ENCODE results near the gene AHNAK.
"Not testable (repeated sequence)": the region's sequence is repeated elsewhere in the genome, so short reads cannot be mapped to it uniquely, and the experiment has no call there.

AHNAK gene

DNA sequence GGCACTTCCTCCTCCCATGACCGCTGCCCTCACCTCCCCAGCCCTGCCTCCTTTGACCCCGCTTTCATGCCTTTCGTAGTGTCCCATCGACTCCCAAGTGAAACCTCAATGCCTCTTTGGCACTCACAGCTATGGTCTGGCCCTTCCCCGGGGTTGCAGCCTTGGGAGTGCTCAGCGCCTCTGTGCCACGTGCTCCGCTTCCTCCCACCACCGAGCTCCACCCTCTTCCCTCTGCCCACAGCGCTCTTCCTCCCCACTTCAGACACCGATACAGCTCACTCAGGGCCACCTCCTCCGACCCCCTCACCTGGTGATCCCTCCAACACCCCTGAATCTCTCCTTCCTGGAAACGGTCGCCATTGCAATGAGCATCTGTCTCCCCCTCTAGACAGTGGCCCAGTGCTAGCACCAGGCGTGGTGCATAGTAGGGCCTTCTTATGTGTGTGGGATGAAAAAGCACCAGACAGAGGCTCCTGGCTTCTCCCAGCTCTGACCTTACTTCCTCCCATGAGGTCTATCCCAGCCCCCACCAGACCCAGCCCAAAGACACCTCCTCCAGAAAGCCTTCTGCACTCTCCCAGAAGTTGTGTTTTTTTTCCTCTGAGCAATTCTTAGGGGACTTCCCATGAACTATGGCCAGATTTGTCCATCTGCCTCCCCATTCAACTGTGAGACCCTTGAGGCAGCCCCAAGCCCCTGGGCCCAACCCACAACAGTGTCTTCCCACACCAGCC is 144.2 kb downstream of the AHNAK start:
- no peak for DNase-seq

- DNase-seq, result no peak
Observed at GRCh38 chr11:62401811-62402210, 144.8 kb downstream of the AHNAK start.

DNA sequence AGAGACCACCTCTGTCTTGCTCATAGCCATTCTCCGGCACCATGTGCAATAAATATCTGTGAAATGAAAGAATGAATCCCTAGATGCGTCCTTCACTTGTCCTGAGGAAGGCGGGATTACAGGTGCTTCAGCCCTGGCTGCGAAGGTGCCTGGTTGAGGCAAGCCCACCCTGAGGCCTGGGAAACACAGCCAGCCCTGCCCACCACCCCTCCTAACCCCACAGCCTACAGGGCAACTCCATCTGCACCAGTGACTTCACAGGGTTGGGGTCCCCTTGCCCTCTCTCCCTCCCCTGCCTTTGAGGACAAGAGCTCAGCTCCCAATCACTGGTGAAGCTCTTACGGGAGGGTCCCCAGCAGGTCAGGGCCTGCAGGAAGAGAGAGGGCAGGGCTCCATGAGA is 145.2 kb downstream of the AHNAK start:
- no peak for DNase-seq

GRCh38 chr11:62400760-62401159 is 145.8 kb downstream of the AHNAK start:
- DNase-seq, result no peak

- DNase-seq, result no peak
Observed at GRCh38 chr11:62400281-62400680, 146.3 kb downstream of the AHNAK start.

DNA sequence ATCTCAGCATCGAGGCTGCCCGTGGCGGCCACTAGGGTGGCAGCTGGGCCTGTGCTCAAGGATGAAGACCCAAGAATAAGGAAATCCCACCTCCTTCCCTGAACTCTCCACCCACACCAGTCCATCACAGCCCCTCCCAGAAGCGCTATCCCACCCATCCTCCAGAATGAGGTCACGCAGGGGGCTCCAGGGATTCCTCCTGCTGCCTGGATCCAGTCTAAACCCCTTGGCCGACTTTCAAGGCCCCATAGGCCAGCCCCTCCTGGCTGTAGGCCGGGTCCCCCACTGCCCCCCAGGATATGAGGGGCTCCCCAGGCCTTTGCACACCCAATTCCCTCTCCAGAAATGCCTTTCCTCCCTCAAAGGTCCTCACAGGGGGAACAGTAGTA is 146.7 kb downstream of the AHNAK start:
- no peak for DNase-seq

GRCh38 chr11:62399172-62399877 is 147.3 kb downstream of the AHNAK start:
- DNase-seq, result no peak

GRCh38 chr11:62398011-62398994 is 148.3 kb downstream of the AHNAK start:
- no peak for DNase-seq

GRCh38 chr11:62395885-62396551 is 150.6 kb downstream of the AHNAK start:
- DNase-seq, result no peak

- DNase-seq, result peak; percentile 81
Observed at GRCh38 chr11:62394825-62395538, 151.6 kb downstream of the AHNAK start.

GRCh38 chr11:62393735-62394134 is 152.9 kb downstream of the AHNAK start:
- no peak for DNase-seq

DNA sequence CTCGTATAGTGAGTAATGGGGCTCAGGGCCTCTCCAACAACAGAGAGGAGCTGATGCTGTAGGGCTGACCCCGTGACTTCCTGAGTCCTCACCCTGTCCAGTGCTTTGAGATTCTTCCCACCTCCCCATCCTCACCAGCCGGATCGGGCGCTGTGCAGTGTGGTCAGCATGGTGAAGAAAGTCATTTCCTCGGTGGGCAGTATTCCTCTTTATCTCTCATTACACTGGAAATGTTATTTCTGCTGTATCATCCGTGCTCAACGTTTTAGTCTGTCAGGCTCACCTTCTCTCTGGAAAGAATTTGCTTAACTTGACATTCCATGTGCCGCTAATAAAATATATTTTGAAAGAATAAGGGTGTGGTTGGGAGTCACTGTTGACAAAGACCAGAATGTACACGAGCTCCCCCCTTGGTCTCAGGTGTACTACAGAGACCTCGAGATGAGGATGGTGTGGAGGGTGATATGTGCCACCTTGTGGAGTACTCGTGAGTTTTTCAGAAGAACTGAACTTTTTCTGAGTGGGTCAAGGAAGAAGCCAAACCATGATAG is 153.5 kb downstream of the AHNAK start:
- no peak for DNase-seq

DNA sequence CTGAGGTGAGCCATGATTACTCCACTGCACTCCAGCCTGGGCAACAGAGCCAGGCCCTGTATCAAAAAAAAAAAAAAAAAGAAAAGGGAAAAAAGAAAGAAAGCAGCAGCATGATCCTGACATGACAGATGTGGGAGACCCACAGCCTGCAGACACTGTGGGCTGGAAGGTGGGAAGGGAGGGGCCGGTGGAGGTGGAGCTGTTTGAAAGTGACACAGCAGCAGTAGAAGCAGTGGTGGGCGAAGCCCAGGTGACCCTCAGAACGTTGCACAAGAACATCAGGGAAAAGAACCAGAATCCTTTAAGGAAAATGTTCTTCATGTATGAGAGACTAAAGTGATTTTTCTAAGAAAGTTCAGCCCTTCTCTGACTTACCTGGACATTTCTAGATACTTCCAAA is 154.1 kb downstream of the AHNAK start:
- no peak for DNase-seq

GRCh38 chr11:62391642-62392425 is 154.8 kb downstream of the AHNAK start:
- DNase-seq, result no peak

DNA sequence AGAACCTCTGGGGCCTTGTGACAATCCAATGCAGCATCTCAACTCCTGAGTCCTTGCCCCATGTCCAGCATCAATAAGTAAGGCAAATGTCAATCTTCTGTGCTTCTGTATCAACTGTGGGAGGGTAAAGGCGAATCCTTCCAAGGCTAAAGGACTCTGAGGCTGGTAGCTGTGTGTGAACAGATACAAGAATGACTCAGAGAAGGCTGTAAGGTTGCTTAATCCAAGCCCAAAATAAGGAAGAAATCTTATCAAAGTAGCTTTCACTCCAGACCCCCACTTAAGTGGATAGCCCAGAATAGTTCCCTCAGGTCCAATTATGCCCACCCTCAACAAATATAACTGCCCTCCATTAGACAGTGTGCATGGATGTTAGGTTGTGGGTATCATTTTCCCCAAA is 155.9 kb downstream of the AHNAK start:
- DNase-seq, result no peak

DNA sequence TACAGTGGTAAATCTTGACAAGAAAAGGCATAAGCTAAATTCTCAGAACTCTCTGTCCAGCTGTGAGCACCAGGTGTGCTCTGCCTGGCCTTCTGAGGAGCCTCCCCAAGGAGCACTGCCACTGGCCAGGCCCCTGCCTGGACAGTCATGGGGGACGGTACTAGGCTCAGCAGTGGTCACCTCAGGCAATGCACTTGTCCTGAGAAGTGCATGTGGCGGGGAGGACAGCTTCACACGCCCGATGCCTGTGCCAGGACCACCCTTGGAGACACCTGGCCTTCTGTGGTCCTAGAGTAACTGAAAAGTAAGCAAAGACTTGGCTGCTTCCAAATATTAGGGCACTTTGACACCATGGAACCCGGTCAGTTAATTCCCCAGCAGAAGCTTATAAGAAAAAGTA is 156.4 kb downstream of the AHNAK start:
- no peak for DNase-seq

GRCh38 chr11:62388999-62389398 is 157.6 kb downstream of the AHNAK start:
- no peak for DNase-seq

GRCh38 chr11:62387381-62387780 is 159.2 kb downstream of the AHNAK start:
- DNase-seq, result no peak

- not testable (repeated sequence) for DNase-seq
Observed at GRCh38 chr11:62386083-62386482, 160.5 kb downstream of the AHNAK start.

DNA sequence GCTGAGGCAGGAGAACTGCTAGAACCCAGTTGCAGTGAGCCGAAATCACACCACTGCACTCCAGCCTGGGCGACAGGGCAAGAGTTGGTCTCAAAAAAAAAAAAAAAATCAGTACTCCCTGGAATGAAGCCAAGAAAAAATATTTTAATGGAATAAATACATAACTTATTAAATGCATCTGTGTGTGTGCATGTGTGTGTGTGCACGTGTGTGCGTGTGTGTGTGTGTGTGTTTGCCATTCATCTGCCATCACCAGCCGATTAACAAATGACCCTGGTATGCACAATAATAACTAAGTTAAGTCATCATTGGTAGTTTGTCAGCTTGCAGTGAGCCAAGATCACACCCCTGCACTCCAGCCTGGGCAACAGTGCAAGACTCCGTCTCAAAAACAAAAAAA is 162.8 kb downstream of the AHNAK start:
- DNase-seq, result no peak
